Lung (tissue), 12 donors: ENCODE results near the gene KHSRP. TPM values are rescaled to one million over a fixed set of nuclear protein-coding genes. Genes with fewer than 3 reads are reported as not detected.

ENCODE experiments used
- ATAC-seq: fragments of 200-7000 bp; cut with Tn5 transposase; one replicate; pipeline ENCODE4 v1.9.1; 2020; ENCODE audit warnings: moderate number of reproducible peaks; ENCODE audit not compliant: insufficient read depth, low FRiP score
- DNase-seq, 3 donors: peaks; one replicate each; pipeline ENCODE4 v3.0.0-alpha.2; 2013 to 2017
- H3K27ac ChIP-seq, 2 donors: one replicate each; pipeline ENCODE4 v1.5.1; 2013; ENCODE audit warnings: mild to moderate bottlenecking in 2 of 2, moderate library complexity in 2 of 2, control low read depth in 1 of 2, inconsistent platforms in 1 of 2, low read depth in 1 of 2, low read length in 1 of 2
- H3K27me3 ChIP-seq, 3 donors: one replicate each; pipeline ENCODE4 v1.5.1; 2013; ENCODE audit warnings: low read length in 2 of 3; ENCODE audit not compliant: control insufficient read depth in 3 of 3, insufficient read depth in 3 of 3
- H3K36me3 ChIP-seq, 4 donors: one replicate each; pipeline ENCODE4 v1.5.1; 2013; ENCODE audit warnings: low read length in 4 of 4, mild to moderate bottlenecking in 1 of 4, moderate library complexity in 1 of 4; ENCODE audit not compliant: control insufficient read depth in 4 of 4, insufficient read depth in 4 of 4
- H3K4me1 ChIP-seq, 5 donors: one replicate each; pipeline ENCODE4 v1.5.1; 2013; ENCODE audit warnings: low read length in 5 of 5, mild to moderate bottlenecking in 2 of 5, moderate library complexity in 1 of 5; ENCODE audit not compliant: control insufficient read depth in 5 of 5, insufficient read depth in 5 of 5
- H3K4me3 ChIP-seq: one replicate; pipeline ENCODE4 v1.5.1; 2013; ENCODE audit warnings: mild to moderate bottlenecking, control low read depth, moderate library complexity
- H3K9ac ChIP-seq, 2 donors: one replicate each; pipeline ENCODE4 v1.5.1; 2013; ENCODE audit warnings: low read length in 2 of 2, control low read depth in 1 of 2; ENCODE audit not compliant: insufficient read depth in 1 of 2
- H3K9me3 ChIP-seq, 4 donors: one replicate each; pipeline ENCODE4 v1.5.1; 2013; ENCODE audit warnings: low read length in 3 of 4, mild to moderate bottlenecking in 1 of 4, moderate library complexity in 1 of 4; ENCODE audit not compliant: control insufficient read depth in 4 of 4, insufficient read depth in 3 of 4
- CTCF ChIP-seq: IDR thresholded peaks from 2 replicates; pipeline ENCODE4 v1.5.1; 2012; ENCODE audit warnings: mild to moderate bottlenecking; ENCODE audit errors: control extremely low read depth, extremely low read depth
- WGBS, 2 donors: extraction: QIAGEN DNeasy Blood & Tissue Kit; methylation state at CpG; one replicate each; pipeline ENCODE4 v1.1.7; 2013; 5-methylcytosine and 5-hydroxymethylcytosine counted together
- polyA plus RNA-seq, 2 donors: library from polyadenylated mRNA; stranded (reverse); fragments of 200-250 nt; gene quantifications; one replicate each; pipeline ENCODE4 v1.2.1, GENCODE V29; 2013
- total RNA-seq, 2 donors: library from RNA; depleted of rRNA in 1 of 2; stranded (reverse); fragments of >200 nt in 1 of 2; gene quantifications; one replicate each; pipeline ENCODE4 v1.2.1, GENCODE V29; 2014 to 2021
- donor health status: control.
- donor health status: control.
- donor health status: Bipolar disorder and iron deficiency.
- donor health status: healthy.
- donor health status: DM: yes; HTN: yes; CAD: no.

The KHSRP gene
- total and polyA plus RNA-seq, 4 donors: 116 to 204 (median 141) TPM

- no peak overlapping the region for H3K9ac ChIP-seq
- H3K36me3 ChIP-seq: no peaks in the 10 kb centered on the region
- ATAC-seq (no peak), DNase-seq (no peak)
- H3K9me3 ChIP-seq: no peaks in the 10 kb centered on the region
- H3K27ac ChIP-seq: no peak overlapping the region
- TF ChIP-seq CTCF: no peak
- H3K4me3 ChIP-seq: no peak overlapping the region
- 88 to 91% methylated on average over 20 to 21 of the region's 21 CpGs for WGBS, 2 donors
- H3K27me3 ChIP-seq: peaks cover 0 to 11% (median 7%) of the 10 kb centered on the region in 3 donors
- peaks cover 0 to 3% (median 0%) of the 10 kb centered on the region in 5 donors for H3K4me1 ChIP-seq
These were observed 42.1 kb upstream of the KHSRP start for GRCh38 chr19:6466526-6467248.

GRCh38 chr19:6465663-6466062, 41.1 kb upstream of the KHSRP start:
- TF ChIP-seq CTCF: no peak
- H3K4me1 ChIP-seq: peaks cover 0 to 3% (median 0%) of the 10 kb centered on the region in 5 donors
- ATAC-seq (no peak), DNase-seq (no peak)
- H3K27me3 ChIP-seq: peaks cover 0 to 11% (median 7%) of the 10 kb centered on the region in 3 donors
- no peaks in the 10 kb centered on the region for H3K36me3 ChIP-seq
- WGBS, 2 donors: 88 to 92% methylated on average over 8 of the region's 8 CpGs
- no peak overlapping the region for H3K4me3 ChIP-seq
- no peak overlapping the region for H3K9ac ChIP-seq
- no peaks in the 10 kb centered on the region for H3K9me3 ChIP-seq
- H3K27ac ChIP-seq: no peak overlapping the region

GRCh38 chr19:6465006-6465405, 40.4 kb upstream of the KHSRP start:
- peak overlapping the region in 1 of 2 donors; percentile 16 for H3K9ac ChIP-seq
- H3K36me3 ChIP-seq: no peaks in the 10 kb centered on the region
- no peaks in the 10 kb centered on the region for H3K9me3 ChIP-seq
- H3K27me3 ChIP-seq: peaks cover 0 to 11% (median 7%) of the 10 kb centered on the region in 3 donors
- ATAC-seq (peak; percentile 22), DNase-seq (no peak)
- TF ChIP-seq CTCF: no peak
- 42 to 76% methylated on average over 9 of the region's 9 CpGs for WGBS, 2 donors
- H3K4me1 ChIP-seq: peaks cover 0 to 3% (median 0%) of the 10 kb centered on the region in 5 donors
- peak overlapping the region in 1 of 2 donors; percentile 83 for H3K27ac ChIP-seq
- peak overlapping the region; percentile 10 for H3K4me3 ChIP-seq
